ENCODE results near the gene BABAM2. TPM values are rescaled to one million over a fixed set of nuclear protein-coding genes. Genes with fewer than 3 reads are reported as not detected.

BABAM2 gene
- total RNA-seq, 1 experiment from 2014 or later, result 43.5 TPM

DNA sequence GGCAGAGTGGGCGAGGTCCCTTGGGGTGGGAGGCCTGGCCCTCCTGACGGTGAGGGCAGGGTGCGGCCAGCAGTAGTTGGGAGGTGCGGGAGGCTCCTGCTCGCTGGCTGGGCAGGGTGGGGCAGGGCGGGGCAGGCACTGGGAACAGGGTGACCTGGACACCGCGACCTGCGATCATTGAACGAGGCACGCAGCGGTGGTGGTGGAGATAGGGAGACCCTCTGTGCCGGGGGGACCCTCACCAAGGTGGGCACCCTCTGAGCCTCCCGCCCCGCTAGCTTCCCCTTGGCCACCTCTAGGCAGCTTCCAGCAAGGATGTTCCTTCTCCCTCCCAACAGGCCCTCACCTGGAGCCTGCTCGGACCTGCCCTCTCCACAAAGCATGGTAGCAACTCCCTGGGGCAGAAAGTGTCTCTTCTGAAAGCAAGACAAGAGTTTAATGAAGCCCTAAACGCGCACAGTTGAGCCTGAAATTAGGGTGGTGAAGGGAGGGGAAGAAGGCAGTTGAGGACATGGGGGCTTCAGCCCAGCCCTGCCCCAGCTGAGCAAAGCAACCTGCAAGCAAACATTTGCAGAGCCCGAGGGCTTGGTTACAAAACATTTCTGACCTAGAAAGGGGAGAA is 486.8 kb downstream of the BABAM2 start:
- peaks cover 9% of the 10 kb centered on the region for H3K36me3 Mint-ChIP-seq (ENCODE audit: insufficient read depth, unreplicated experiment)
- H3K4me1 Mint-ChIP-seq (ENCODE audit: low read depth, unreplicated experiment), result peaks cover 57% of the 10 kb centered on the region
- TF ChIP-seq, protein P1, sequence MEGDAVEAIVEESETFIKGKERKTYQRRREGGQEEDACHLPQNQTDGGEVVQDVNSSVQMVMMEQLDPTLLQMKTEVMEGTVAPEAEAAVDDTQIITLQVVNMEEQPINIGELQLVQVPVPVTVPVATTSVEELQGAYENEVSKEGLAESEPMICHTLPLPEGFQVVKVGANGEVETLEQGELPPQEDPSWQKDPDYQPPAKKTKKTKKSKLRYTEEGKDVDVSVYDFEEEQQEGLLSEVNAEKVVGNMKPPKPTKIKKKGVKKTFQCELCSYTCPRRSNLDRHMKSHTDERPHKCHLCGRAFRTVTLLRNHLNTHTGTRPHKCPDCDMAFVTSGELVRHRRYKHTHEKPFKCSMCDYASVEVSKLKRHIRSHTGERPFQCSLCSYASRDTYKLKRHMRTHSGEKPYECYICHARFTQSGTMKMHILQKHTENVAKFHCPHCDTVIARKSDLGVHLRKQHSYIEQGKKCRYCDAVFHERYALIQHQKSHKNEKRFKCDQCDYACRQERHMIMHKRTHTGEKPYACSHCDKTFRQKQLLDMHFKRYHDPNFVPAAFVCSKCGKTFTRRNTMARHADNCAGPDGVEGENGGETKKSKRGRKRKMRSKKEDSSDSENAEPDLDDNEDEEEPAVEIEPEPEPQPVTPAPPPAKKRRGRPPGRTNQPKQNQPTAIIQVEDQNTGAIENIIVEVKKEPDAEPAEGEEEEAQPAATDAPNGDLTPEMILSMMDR (IDR thresholded peaks at IDR 0.05; ENCODE audit: unreplicated experiment), result no peak
- H3K27ac Mint-ChIP-seq (ENCODE audit: unreplicated experiment), result peak overlapping the region; percentile 21
- intact Hi-C loops (cut with micrococcal nuclease; ENCODE audit: unreplicated experiment), result no loop called here
- H3K9me3 Mint-ChIP-seq (ENCODE audit: low read depth, unreplicated experiment), result no peaks in the 10 kb centered on the region
- CTCF ChIA-PET, result interaction anchor here (0.6 to 2.4 kb wide), 2 partner anchors 14 to 229 kb away, joined by 3 to 8 read pairs; no protein-coding TSS in a partner anchor
- no TSS peak for BruUV-seq (replicated peaks)
- no peak for DNase-seq
- no peaks in the 10 kb centered on the region for H3K27me3 Mint-ChIP-seq (ENCODE audit: unreplicated experiment)
- no peak overlapping the region for H3K4me3 Mint-ChIP-seq (ENCODE audit: low read depth, unreplicated experiment)

DNA sequence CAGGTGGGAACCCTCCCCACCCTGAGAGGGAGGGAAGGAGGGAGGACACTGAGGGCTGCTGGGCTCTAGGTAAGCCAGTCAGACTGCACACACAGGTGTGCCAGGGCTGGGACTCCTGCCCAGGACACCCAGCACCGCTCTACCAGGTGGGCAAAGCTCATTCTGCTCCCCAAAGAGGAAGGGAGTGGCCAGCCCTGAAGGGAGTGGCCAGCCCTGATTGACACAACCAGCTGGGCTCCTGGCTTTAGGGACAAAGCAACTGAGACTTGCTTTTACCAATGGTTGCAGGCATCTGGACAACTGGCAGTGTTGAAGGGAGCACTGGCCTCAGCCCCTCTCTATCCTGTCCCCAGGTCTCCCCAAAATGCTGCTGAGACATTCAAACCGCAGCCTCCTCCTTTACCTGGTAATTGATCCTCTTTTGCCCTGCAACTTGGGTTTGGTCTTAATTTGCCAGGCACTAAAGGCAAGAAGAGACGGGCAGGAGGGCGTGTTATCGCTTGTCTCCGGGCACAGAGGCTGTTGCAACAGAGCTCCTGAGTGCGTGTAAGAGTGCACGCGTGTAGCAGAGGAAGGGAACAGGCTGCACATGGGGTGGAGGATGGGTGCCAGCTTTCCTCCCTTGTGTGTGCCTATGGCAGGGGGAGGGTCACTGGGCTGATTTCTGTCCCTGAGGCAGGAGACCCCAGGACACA is 487.6 kb downstream of the BABAM2 start:
- peak; percentile 60 for DNase-seq

DNA sequence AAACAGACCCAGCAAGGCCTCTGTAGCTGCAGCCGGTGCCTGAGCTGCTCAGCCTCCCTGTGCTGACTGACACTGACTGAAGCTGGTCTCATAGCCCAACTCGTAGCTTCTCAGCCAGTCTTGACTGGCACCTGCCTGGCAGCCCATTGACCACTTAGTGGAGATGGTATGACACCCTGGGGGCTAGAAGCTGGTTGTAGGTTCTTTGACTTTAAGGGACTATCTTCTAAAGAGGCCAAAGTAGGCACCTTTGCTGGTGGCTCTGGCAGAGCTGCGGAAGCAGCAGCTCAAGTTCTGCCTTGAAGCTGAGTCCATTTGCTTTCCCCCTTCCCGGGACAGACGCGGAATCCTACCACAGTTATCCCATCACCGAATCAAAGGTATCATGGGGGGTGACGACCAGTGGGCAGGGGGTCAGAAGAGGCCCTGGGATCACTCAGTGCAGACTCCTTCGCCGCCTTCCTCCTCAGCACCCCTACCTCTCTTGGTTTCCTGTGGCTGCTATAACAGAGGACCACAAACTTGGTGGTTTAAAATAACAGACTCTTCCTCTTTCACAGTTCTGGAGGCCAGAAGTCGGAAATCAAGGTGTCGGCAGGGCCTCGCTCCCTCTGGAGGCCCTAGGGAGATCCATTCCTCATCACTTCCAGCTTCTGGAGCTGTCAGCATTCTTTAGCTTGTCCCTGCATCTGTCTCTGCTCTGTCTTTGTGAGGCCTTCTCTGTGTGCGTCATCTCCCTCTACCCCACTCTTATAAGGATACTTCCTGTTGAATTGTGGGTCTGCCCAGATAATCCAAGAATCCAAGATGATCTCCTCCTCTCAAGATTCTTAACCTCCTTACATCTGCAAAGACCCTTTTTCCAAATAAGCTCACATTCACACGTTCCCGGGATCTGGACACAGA is 488.4 kb downstream of the BABAM2 start:
- CTCF ChIA-PET, result interaction anchor here (2.4 kb wide), 1 partner anchor 12 kb away, joined by 8 read pairs; no protein-coding TSS in a partner anchor
- no peak for DNase-seq
- BruUV-seq (replicated peaks), result no TSS peak
- H3K27ac Mint-ChIP-seq (ENCODE audit: unreplicated experiment), result peak overlapping the region; percentile 21
- H3K4me1 Mint-ChIP-seq (ENCODE audit: low read depth, unreplicated experiment), result peaks cover 57% of the 10 kb centered on the region
- peaks cover 9% of the 10 kb centered on the region for H3K36me3 Mint-ChIP-seq (ENCODE audit: insufficient read depth, unreplicated experiment)
- intact Hi-C loops (cut with micrococcal nuclease; ENCODE audit: unreplicated experiment), result no loop called here
- H3K9me3 Mint-ChIP-seq (ENCODE audit: low read depth, unreplicated experiment), result no peaks in the 10 kb centered on the region
- no peak overlapping the region for H3K4me3 Mint-ChIP-seq (ENCODE audit: low read depth, unreplicated experiment)
- no peaks in the 10 kb centered on the region for H3K27me3 Mint-ChIP-seq (ENCODE audit: unreplicated experiment)
- TF ChIP-seq, protein P1 (IDR thresholded peaks at IDR 0.05; ENCODE audit: unreplicated experiment), result no peak

More for the DNA sequence above, 487.6 kb downstream of the BABAM2 start:
- Mint-ChIP-seq H3K27me3 (ENCODE audit: unreplicated experiment) (no peaks in the 10 kb centered on the region), H3K4me3 (ENCODE audit: low read depth, unreplicated experiment) (no peak overlapping the region), H3K9me3 (ENCODE audit: low read depth, unreplicated experiment) (no peaks in the 10 kb centered on the region), H3K36me3 (ENCODE audit: insufficient read depth, unreplicated experiment) (peaks cover 9% of the 10 kb centered on the region), H3K4me1 (ENCODE audit: low read depth, unreplicated experiment) (peaks cover 59% of the 10 kb centered on the region), H3K27ac (ENCODE audit: unreplicated experiment) (peak overlapping the region; percentile 21)
- no TSS peak for BruUV-seq (replicated peaks)
- TF ChIP-seq, protein P1 (IDR thresholded peaks at IDR 0.05; ENCODE audit: unreplicated experiment), result no peak
- CTCF ChIA-PET, result interaction anchor here (0.6 to 2.4 kb wide), 3 partner anchors 13 to 230 kb away, joined by 3 to 8 read pairs (median 3); no protein-coding TSS in a partner anchor
- intact Hi-C loops (cut with micrococcal nuclease; ENCODE audit: unreplicated experiment), result no loop called here

DNA sequence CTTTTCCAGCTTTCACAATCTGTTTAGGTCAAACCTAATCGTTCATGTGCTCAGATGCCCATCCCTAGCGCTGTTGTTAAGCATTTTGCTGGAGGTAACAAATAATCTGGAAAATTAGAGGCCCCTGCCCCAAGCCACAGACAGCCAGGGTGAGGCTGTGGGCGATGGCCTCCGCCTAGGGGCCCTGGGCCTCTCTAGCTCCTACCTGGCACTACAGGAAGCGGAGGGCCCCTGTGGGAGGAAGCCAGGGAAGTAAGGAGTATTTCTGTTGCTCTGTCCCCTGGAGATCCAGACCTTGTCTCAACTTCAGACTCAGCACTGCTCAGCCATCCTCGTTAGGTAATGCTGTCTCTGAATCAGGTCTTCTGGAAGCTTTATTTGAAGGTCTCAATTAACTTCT is 489.7 kb downstream of the BABAM2 start:
- Mint-ChIP-seq H3K36me3 (ENCODE audit: insufficient read depth, unreplicated experiment) (peaks cover 5% of the 10 kb centered on the region), H3K4me3 (ENCODE audit: low read depth, unreplicated experiment) (no peak overlapping the region), H3K9me3 (ENCODE audit: low read depth, unreplicated experiment) (no peaks in the 10 kb centered on the region), H3K27ac (ENCODE audit: unreplicated experiment) (no peak overlapping the region), H3K4me1 (ENCODE audit: low read depth, unreplicated experiment) (peaks cover 50% of the 10 kb centered on the region), H3K27me3 (ENCODE audit: unreplicated experiment) (no peaks in the 10 kb centered on the region)
- intact Hi-C loops (cut with micrococcal nuclease; ENCODE audit: unreplicated experiment), result no loop called here
- BruUV-seq (replicated peaks), result no TSS peak
- DNase-seq, result no peak
- TF ChIP-seq, protein P1 (IDR thresholded peaks at IDR 0.05; ENCODE audit: unreplicated experiment), result no peak
- CTCF ChIA-PET, result interaction anchor here (0.6 to 2.2 kb wide), 2 partner anchors 12 to 66 kb away, joined by 5 to 7 read pairs; partner anchors contain the start of gene FOSL2
